Endothelial cell of umbilical vein (primary cell): ENCODE results near the gene KCNQ1OT1. TPM values are rescaled to one million over a fixed set of nuclear protein-coding genes. Genes with fewer than 3 reads are reported as not detected.

Experiments used
- BruUV-seq: library from RNA; stranded (reverse); fragments of 400-500 nt; replicated peaks from 2 replicates; lab custom pipeline; 2021; lab: Mats Ljungman, UMichigan
- CTCF ChIA-PET: fragments of 300-600, 350-600 bp; sonication (Branson Sonifier 250); formaldehyde crosslinking; loops from one replicate; lab custom pipeline; 2021; ENCODE audit warnings: antibody characterized with exemption, inconsistent platforms; lab: Charles Lee
- POLR2A ChIA-PET: fragments of 300-600, 350-600 bp; sonication (Branson Sonifier 250); formaldehyde crosslinking; loops from one replicate; lab custom pipeline; 2021; ENCODE audit warnings: antibody characterized with exemption, inconsistent platforms; lab: Charles Lee
- DNase-seq: peaks from one replicate; pipeline ENCODE4 v3.0.0-alpha.2; 2011; ENCODE audit warnings: low read depth, low spot score
- FAIRE-seq: peaks from 2 replicates; lab custom pipeline; 2011; peaks lifted over from hg19 to GRCh38; lab: Jason Lieb, UNC
- H2AFZ ChIP-seq: 2 replicates; pipeline ENCODE4 v1.6.0; 2012; ENCODE audit warnings: low read depth, low read length, control low read depth, inconsistent platforms
- H3K27ac ChIP-seq: 2 replicates; pipeline ENCODE4 v1.5.1; 2011; ENCODE audit warnings: low read depth, mild to moderate bottlenecking, control low read depth, low read length, moderate library complexity; ENCODE audit not compliant: insufficient read depth
- H3K27me3 ChIP-seq, 2 experiments: 2 replicates each; pipeline versions ENCODE4 v1.6.0 to v1.6.1; 2011; ENCODE audit warnings: low read length in 2 of 2, mixed read lengths in 1 of 2; ENCODE audit not compliant: control insufficient read depth in 2 of 2, insufficient read depth in 2 of 2
- H3K36me3 ChIP-seq, 2 experiments: 2 replicates in 1 of 2; 3 replicates in 1 of 2; pipeline ENCODE4 v1.5.1; 2011; ENCODE audit warnings: low read length in 2 of 2, mild to moderate bottlenecking in 1 of 2, moderate library complexity in 1 of 2; ENCODE audit not compliant: control insufficient read depth in 2 of 2, insufficient read depth in 2 of 2; ENCODE audit errors: extremely low read depth in 1 of 2
- H3K4me1 ChIP-seq: 3 replicates; pipeline ENCODE4 v1.5.1; 2011; ENCODE audit warnings: mild to moderate bottlenecking, low read length; ENCODE audit not compliant: control insufficient read depth, insufficient read depth; ENCODE audit errors: extremely low read depth
- H3K4me2 ChIP-seq: 2 replicates; pipeline ENCODE4 v1.6.1; 2011; ENCODE audit warnings: low read length, control low read depth, mixed read lengths; ENCODE audit not compliant: insufficient read depth
- H3K4me3 ChIP-seq, 3 experiments: fragments of 200-600 bp in 1 of 3; sonication (generic), shearing (Covaris generic) in 1 of 3; replicated peaks in 1 of 3; 2 replicates each; pipeline ENCODE4 v1.5.1; 2011 to 2016; ENCODE audit warnings: control low read depth in 3 of 3, low read length in 3 of 3, mild to moderate bottlenecking in 2 of 3, inconsistent platforms in 1 of 3, low read depth in 1 of 3, moderate library complexity in 1 of 3; ENCODE audit not compliant: insufficient read depth in 1 of 3
- H3K79me2 ChIP-seq: 2 replicates; pipeline ENCODE4 v1.6.0; 2012; ENCODE audit warnings: low read length, inconsistent platforms; ENCODE audit not compliant: control insufficient read depth, insufficient read depth
- H3K9ac ChIP-seq: replicated peaks from 2 replicates; pipeline ENCODE3; 2011; ENCODE audit warnings: low read length, control low read depth; ENCODE audit not compliant: insufficient read depth; ENCODE audit errors: extremely low read depth
- H3K9me1 ChIP-seq: replicated peaks from 3 replicates; pipeline ENCODE4 v1.6.0; 2011; ENCODE audit warnings: mild to moderate bottlenecking, low read length; ENCODE audit not compliant: control insufficient read depth, insufficient read depth; ENCODE audit errors: extremely low read depth
- H3K9me3 ChIP-seq: replicated peaks from 2 replicates; pipeline ENCODE4 v1.5.1; 2012; ENCODE audit warnings: low read length, inconsistent platforms; ENCODE audit not compliant: control insufficient read depth, insufficient read depth
- H4K20me1 ChIP-seq: replicated peaks from 2 replicates; pipeline ENCODE3; 2011; ENCODE audit warnings: mild to moderate bottlenecking, low read length; ENCODE audit not compliant: control insufficient read depth, insufficient read depth; ENCODE audit errors: extremely low read depth
- CTCF ChIP-seq, 2 donors: IDR thresholded peaks; 1 replicate in 1 of 2; 2 replicates in 1 of 2; pipeline ENCODE4 v1.5.1; 2011; ENCODE audit warnings: low read length in 2 of 2, mild to moderate bottlenecking in 2 of 2, moderate library complexity in 2 of 2, control low read depth in 1 of 2, inconsistent platforms in 1 of 2, low read depth in 1 of 2; ENCODE audit not compliant: insufficient read depth in 1 of 2; ENCODE audit errors: extremely low read depth in 1 of 2
- EZH2 ChIP-seq: IDR thresholded peaks from 2 replicates; pipeline ENCODE4 v1.6.1; 2012; ENCODE audit warnings: borderline replicate concordance, low read depth, mild to moderate bottlenecking, moderate library complexity, low read length, inconsistent platforms; ENCODE audit not compliant: severe bottlenecking
- FOS ChIP-seq: IDR thresholded peaks from 2 replicates; pipeline ENCODE4 v1.6.1; 2011; ENCODE audit warnings: mild to moderate bottlenecking, low read length, moderate library complexity, borderline replicate concordance; ENCODE audit not compliant: insufficient read depth
- GATA2 ChIP-seq: IDR thresholded peaks from 2 replicates; pipeline ENCODE4 v1.7.0; 2011; ENCODE audit warnings: low read depth, mild to moderate bottlenecking, moderate library complexity, mixed read lengths, low read length; ENCODE audit not compliant: insufficient read length, insufficient read depth
- JUN ChIP-seq: IDR thresholded peaks from 2 replicates; pipeline ENCODE4 v1.6.1; 2011; ENCODE audit warnings: borderline replicate concordance, low read depth; ENCODE audit not compliant: insufficient read length, insufficient read depth
- MAX ChIP-seq: IDR thresholded peaks from 2 replicates; pipeline ENCODE4 v1.6.1; 2011; ENCODE audit not compliant: insufficient read depth, insufficient read length
- MYC ChIP-seq: IDR thresholded peaks from one replicate; pipeline ENCODE4 v1.6.1; 2011; ENCODE audit warnings: mild to moderate bottlenecking, low read depth, low read length
- POLR2A ChIP-seq: IDR thresholded peaks from 2 replicates; pipeline ENCODE4 v1.6.1; 2012; ENCODE audit warnings: low read depth, mild to moderate bottlenecking, control low read depth, low read length
- POLR2AphosphoS5 ChIP-seq: IDR thresholded peaks from 2 replicates; pipeline ENCODE4 v1.6.1; 2012; ENCODE audit warnings: low read depth, mild to moderate bottlenecking, control low read depth, low read length, moderate library complexity; ENCODE audit not compliant: insufficient read depth
- dilution Hi-C: fragments of 300-500 bp; cut with MboI; formaldehyde crosslinking; loops from one replicate; pipeline ENCODE4 v1.15.0; 2019; ENCODE audit warnings: low sequenced_read_pairs; ENCODE audit not compliant: extremely low pct_ligation_motif_present
- intact Hi-C: fragments of 100-400 bp; cut with micrococcal nuclease; formaldehyde crosslinking; loops from one replicate; pipeline ENCODE4 v1.10.0; 2022
- polyA plus RNA-seq, 4 experiments: library from polyadenylated mRNA; depleted of rRNA in 3 of 4; stranded (reverse) in 3 of 4; unstranded in 1 of 4; fragments of >200 nt; gene quantifications; 2 replicates each; pipeline versions ENCODE4 v1.2.1 to v1.2.3, GENCODE V29; 2011 to 2012; ENCODE audit warnings: missing spikeins in 1 of 4
- total RNA-seq: library from RNA; stranded (reverse); gene quantifications from 2 replicates; pipeline ENCODE4 v1.2.3, GENCODE V29; 2021

Gene KCNQ1OT1
- total and polyA plus RNA-seq, 2 donors (not counting 3 experiments of a cell fraction or from before 2014, with no cell fraction given) = 0.11 to 1.8 TPM

- ChIA-PET CTCF (no interaction called here), POLR2A (no interaction called here)
- H3K79me2 ChIP-seq = no peaks in the 10 kb centered on the region
- BruUV-seq = no TSS peak
- H3K27ac ChIP-seq = no peak overlapping the region
- H3K4me3 ChIP-seq = no peak overlapping the region
- H3K27me3 ChIP-seq = no peaks in the 10 kb centered on the region
- FAIRE-seq (no peak), DNase-seq (no peak)
- H3K4me1 ChIP-seq = no peaks in the 10 kb centered on the region
- no peaks in the 10 kb centered on the region for H3K9me1 ChIP-seq
- no peaks in the 10 kb centered on the region for H3K36me3 ChIP-seq
- no peak for TF ChIP-seq CTCF (IDR thresholded peaks at IDR 0.05; ENCODE audit: extremely low read depth in 1 of 2, insufficient read depth in 1 of 2, low read depth in 1 of 2, low read length in 2 of 2)
- TF ChIP-seq POLR2A = no peak
- no peak for TF ChIP-seq GATA2
- no peak for TF ChIP-seq JUN
- no peak for TF ChIP-seq POLR2AphosphoS5
- TF ChIP-seq FOS = no peak
- no peak for TF ChIP-seq EZH2
- TF ChIP-seq MYC = no peak
- no peak for TF ChIP-seq MAX
- intact Hi-C loops = no loop called here
- dilution Hi-C loops = no loop called here
- no peak overlapping the region for H3K4me2 ChIP-seq
- no peak overlapping the region for H2AFZ ChIP-seq
- no peak overlapping the region for H3K9ac ChIP-seq
- no peaks in the 10 kb centered on the region for H4K20me1 ChIP-seq
- H3K9me3 ChIP-seq = peaks cover 8% of the 10 kb centered on the region
These were observed 54.0 kb downstream of the KCNQ1OT1 start for GRCh38 chr11:2645779-2646118.
